Activated T-cell treated with anti-CD3 and anti-CD28 coated beads, Interleukin-2, amount 50 U/mL, for 72 hours (primary cell): ENCODE results near the gene CAPS2. TPM values are rescaled to one million over a fixed set of nuclear protein-coding genes. Genes with fewer than 3 reads are reported as not detected.
"Not testable (repeated sequence)": the region's sequence is repeated elsewhere in the genome, so short reads cannot be mapped to it uniquely, and the experiment has no call there.

Experiments used
- ATAC-seq, 2 donors: fragments of 150-1000 bp; cut with Tn5 transposase; replicated peaks in 1 of 2; 2 replicates each; pipeline ENCODE4 v1.10.0; 2021; ENCODE audit warnings: moderate library complexity in 2 of 2, mild to moderate bottlenecking in 1 of 2
- DNase-seq, 2 donors: peaks; one replicate each; pipeline ENCODE4 v3.0.0; 2021 to 2022; ENCODE audit warnings: mixed read lengths in 1 of 2
- H3K27ac Mint-ChIP-seq: one replicate; pipeline ENCODE4 v1.8.0; 2022; ENCODE audit warnings: mild to moderate bottlenecking, moderate library complexity, mixed read lengths
- H3K27me3 Mint-ChIP-seq: one replicate; pipeline ENCODE4 v1.8.0; 2022; ENCODE audit warnings: low read depth, mixed read lengths
- H3K36me3 Mint-ChIP-seq, 2 donors: one replicate each; pipeline ENCODE4 v1.8.0; 2022; ENCODE audit warnings: mixed read lengths in 2 of 2, mild to moderate bottlenecking in 1 of 2; ENCODE audit not compliant: insufficient read depth in 2 of 2
- H3K4me1 Mint-ChIP-seq: one replicate; pipeline ENCODE4 v1.8.0; 2022; ENCODE audit warnings: low read depth, mixed read lengths
- H3K4me3 Mint-ChIP-seq, 2 donors: one replicate each; pipeline ENCODE4 v1.8.0; 2022; ENCODE audit warnings: mild to moderate bottlenecking in 2 of 2, mixed read lengths in 2 of 2, moderate library complexity in 2 of 2
- H3K9me3 Mint-ChIP-seq, 2 donors: one replicate each; pipeline ENCODE4 v1.8.0; 2022; ENCODE audit warnings: mixed read lengths in 2 of 2
- total RNA-seq, 2 donors: library from RNA; stranded (reverse); gene quantifications; one replicate each; pipeline ENCODE4 v1.2.3, GENCODE V29; 2022

The CAPS2 gene
- 1 to 10 TPM; 4.3 to 6.3 TPM for total RNA-seq

- Mint-ChIP-seq H3K4me1 (peaks cover 25% of the 10 kb centered on the region), H3K36me3 (no peaks in the 10 kb centered on the region), H3K27me3 (peaks cover 44% of the 10 kb centered on the region), H3K27ac (no peak within 1 kb of the TSS), H3K4me3 (peak within 1 kb of the TSS; percentile 87 to 89), H3K9me3 (no peaks in the 10 kb centered on the region)
- peak; percentile 75 to 76 for ATAC-seq
- DNase-seq, result peak; percentile 70 to 71
Observed at GRCh38 chr12:75329918-75330826, at the start of gene CAPS2. Gene CAPS2, minus strand, starts transcription at chr12:75330324. Its CDS starts 3,826 bp downstream, at chr12:75326498.

GRCh38 chr12:75378354-75378753 is 48.2 kb upstream of the CAPS2 start:
- no peak overlapping the region for H3K27ac Mint-ChIP-seq
- no peaks in the 10 kb centered on the region for H3K4me1 Mint-ChIP-seq
- DNase-seq (no peak), ATAC-seq (no peak)
- H3K27me3 Mint-ChIP-seq, result no peaks in the 10 kb centered on the region
- H3K4me3 Mint-ChIP-seq, result no peak overlapping the region
- no peaks in the 10 kb centered on the region for H3K9me3 Mint-ChIP-seq
- no peaks in the 10 kb centered on the region for H3K36me3 Mint-ChIP-seq

DNA sequence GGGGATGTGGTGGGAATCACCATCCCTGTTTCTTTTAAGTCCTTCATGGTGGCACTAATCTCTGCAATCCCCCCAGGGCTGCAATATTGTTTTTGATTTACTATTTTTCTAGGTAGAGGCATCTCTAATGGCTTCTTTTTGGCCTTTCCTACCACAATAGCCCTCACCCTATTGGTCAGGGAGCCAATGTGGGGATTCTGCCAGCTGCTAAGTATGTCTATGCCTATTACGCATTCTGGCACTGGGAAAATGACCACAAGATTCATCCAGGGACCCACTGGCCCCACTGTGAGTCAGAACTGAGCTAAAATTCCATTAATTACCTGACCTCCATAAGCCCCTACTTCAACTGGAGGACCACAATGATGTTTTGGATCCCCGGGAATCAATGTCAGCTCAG is 44.8 kb upstream of the CAPS2 start:
- no peaks in the 10 kb centered on the region for H3K36me3 Mint-ChIP-seq
- no peaks in the 10 kb centered on the region for H3K9me3 Mint-ChIP-seq
- no peak for ATAC-seq
- no peaks in the 10 kb centered on the region for H3K4me1 Mint-ChIP-seq
- DNase-seq, result no peak
- no peak overlapping the region for H3K27ac Mint-ChIP-seq
- no peaks in the 10 kb centered on the region for H3K27me3 Mint-ChIP-seq
- no peak overlapping the region for H3K4me3 Mint-ChIP-seq

DNA sequence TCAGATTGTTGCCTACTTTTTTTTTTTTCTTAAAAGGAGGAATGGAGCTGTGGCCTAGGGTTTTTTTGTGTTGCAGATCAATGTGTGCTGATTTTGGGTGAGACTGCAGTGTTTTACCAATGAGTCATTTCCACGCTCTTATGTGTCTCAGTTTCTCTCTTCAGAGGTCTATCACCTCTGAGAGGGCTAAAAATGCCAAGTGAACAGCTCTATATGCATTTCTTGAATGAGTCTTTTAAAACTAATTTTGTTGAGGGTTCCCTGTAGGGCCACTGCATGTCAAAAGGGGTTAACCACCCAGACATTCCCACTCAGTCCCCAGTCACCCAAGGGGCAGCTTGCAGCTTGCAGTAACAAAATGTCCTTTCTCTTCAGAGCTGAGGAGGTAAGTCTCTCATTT is 36.5 kb upstream of the CAPS2 start:
- no peaks in the 10 kb centered on the region for H3K27me3 Mint-ChIP-seq
- H3K36me3 Mint-ChIP-seq, result no peaks in the 10 kb centered on the region
- ATAC-seq (peak in 1 of 2 donors; percentile 41), DNase-seq (no peak)
- H3K4me3 Mint-ChIP-seq, result no peak overlapping the region
- no peaks in the 10 kb centered on the region for H3K9me3 Mint-ChIP-seq
- peaks cover 8% of the 10 kb centered on the region for H3K4me1 Mint-ChIP-seq
- H3K27ac Mint-ChIP-seq, result no peak overlapping the region

DNA sequence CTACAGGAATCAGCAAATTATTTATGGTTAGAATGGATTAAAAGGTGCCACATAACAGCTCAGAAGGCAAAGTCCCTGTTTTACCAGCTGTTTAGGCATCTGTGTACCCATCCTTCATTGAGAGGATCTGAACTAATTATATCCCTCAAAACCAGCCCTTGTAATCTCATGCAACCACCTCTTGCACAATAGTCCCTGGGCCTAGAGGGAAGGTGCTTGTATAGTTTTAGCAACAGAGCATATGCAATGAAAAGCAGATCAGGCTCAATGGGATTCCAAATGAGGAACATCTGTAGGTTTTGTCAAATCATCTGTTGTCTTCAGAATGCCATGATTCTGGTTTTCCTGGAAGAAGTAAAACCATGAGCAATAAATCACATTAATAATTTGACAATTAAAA is 34.8 kb upstream of the CAPS2 start:
- Mint-ChIP-seq H3K27me3 (no peaks in the 10 kb centered on the region), H3K27ac (no peak overlapping the region)

GRCh38 chr12:75361408-75361807 is 31.3 kb upstream of the CAPS2 start:
- ATAC-seq (no peak), DNase-seq (no peak)
- H3K27me3 Mint-ChIP-seq, result no peaks in the 10 kb centered on the region
- H3K36me3 Mint-ChIP-seq, result no peaks in the 10 kb centered on the region
- H3K4me1 Mint-ChIP-seq, result peaks cover 13% of the 10 kb centered on the region
- H3K4me3 Mint-ChIP-seq, result no peak overlapping the region
- H3K9me3 Mint-ChIP-seq, result peaks cover 4 to 9% of the 10 kb centered on the region in 2 donors
- H3K27ac Mint-ChIP-seq, result no peak overlapping the region

More for the DNA sequence above, 34.8 kb upstream of the CAPS2 start:
- Mint-ChIP-seq H3K36me3 (no peaks in the 10 kb centered on the region), H3K4me1 (peaks cover 19% of the 10 kb centered on the region), H3K9me3 (peaks cover 4 to 7% of the 10 kb centered on the region in 2 donors), H3K4me3 (no peak overlapping the region)
- ATAC-seq, result no peak
- DNase-seq, result no peak

- ATAC-seq (peak in 1 of 2 donors; percentile 42), DNase-seq (no peak)
- H3K27me3 Mint-ChIP-seq, result no peaks in the 10 kb centered on the region
- peaks cover 4 to 9% of the 10 kb centered on the region in 2 donors for H3K9me3 Mint-ChIP-seq
- no peaks in the 10 kb centered on the region for H3K36me3 Mint-ChIP-seq
- no peak overlapping the region for H3K4me3 Mint-ChIP-seq
- H3K4me1 Mint-ChIP-seq, result peaks cover 10% of the 10 kb centered on the region
- peak overlapping the region; percentile 88 for H3K27ac Mint-ChIP-seq
Observed at GRCh38 chr12:75360920-75361319, 30.8 kb upstream of the CAPS2 start.

DNA sequence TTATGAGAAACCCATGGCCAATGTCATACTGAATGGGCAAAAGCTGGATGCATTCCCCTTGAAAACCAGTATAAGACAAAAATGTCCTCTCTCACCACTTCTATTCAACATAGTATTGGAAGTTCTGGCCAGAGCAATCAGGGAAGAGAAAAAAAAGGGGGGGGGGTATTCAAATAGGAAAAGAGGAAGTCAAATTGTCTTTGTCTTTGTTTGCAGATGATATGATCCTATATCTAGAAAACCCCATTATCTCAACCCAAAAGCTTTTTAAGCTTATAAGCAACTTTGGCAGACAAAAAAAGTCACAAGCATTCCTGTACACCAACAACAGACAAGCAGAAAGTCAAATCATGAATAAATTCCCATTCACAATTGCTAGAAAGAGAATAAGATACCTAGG is 23.9 kb upstream of the CAPS2 start:
- H3K4me1 Mint-ChIP-seq, result peaks cover 5% of the 10 kb centered on the region
- peaks cover 11 to 13% of the 10 kb centered on the region in 2 donors for H3K9me3 Mint-ChIP-seq
- H3K4me3 Mint-ChIP-seq, result no peak overlapping the region
- H3K36me3 Mint-ChIP-seq, result peaks cover 10 to 13% of the 10 kb centered on the region in 2 donors
- peaks cover 8% of the 10 kb centered on the region for H3K27me3 Mint-ChIP-seq
- DNase-seq (no peak), ATAC-seq (no peak)
- H3K27ac Mint-ChIP-seq, result no peak overlapping the region

GRCh38 chr12:75350413-75350812 is 20.3 kb upstream of the CAPS2 start:
- Mint-ChIP-seq H3K27ac (no peak overlapping the region), H3K9me3 (peaks cover 9 to 13% of the 10 kb centered on the region in 2 donors)
- ATAC-seq, result no peak

GRCh38 chr12:75349946-75350345 is 19.8 kb upstream of the CAPS2 start:
- H3K27ac Mint-ChIP-seq, result no peak overlapping the region
- H3K27me3 Mint-ChIP-seq, result peaks cover 8% of the 10 kb centered on the region
- no peak for DNase-seq
- ATAC-seq, result no peak
- peaks cover 22% of the 10 kb centered on the region for H3K4me1 Mint-ChIP-seq
- H3K9me3 Mint-ChIP-seq, result peaks cover 7 to 10% of the 10 kb centered on the region in 2 donors
- peaks cover 8 to 9% of the 10 kb centered on the region in 2 donors for H3K36me3 Mint-ChIP-seq
- H3K4me3 Mint-ChIP-seq, result no peak overlapping the region

More at GRCh38 chr12:75350413-75350812, 20.3 kb upstream of the CAPS2 start:
- DNase-seq, result no peak
- H3K27me3 Mint-ChIP-seq, result peaks cover 8% of the 10 kb centered on the region
- H3K36me3 Mint-ChIP-seq, result peaks cover 10 to 13% of the 10 kb centered on the region in 2 donors
- H3K4me3 Mint-ChIP-seq, result no peak overlapping the region
- peaks cover 21% of the 10 kb centered on the region for H3K4me1 Mint-ChIP-seq

- H3K27me3 Mint-ChIP-seq, H3K27ac Mint-ChIP-seq, H3K4me3 Mint-ChIP-seq, H3K9me3 Mint-ChIP-seq, H3K36me3 Mint-ChIP-seq: not testable (repeated sequence)
- DNase-seq (peak; percentile 28 to 46), ATAC-seq (peak; percentile 98 to 99)
- peaks cover 22% of the 10 kb centered on the region for H3K4me1 Mint-ChIP-seq
Observed at GRCh38 chr12:75346215-75346614, 16.1 kb upstream of the CAPS2 start.

DNA sequence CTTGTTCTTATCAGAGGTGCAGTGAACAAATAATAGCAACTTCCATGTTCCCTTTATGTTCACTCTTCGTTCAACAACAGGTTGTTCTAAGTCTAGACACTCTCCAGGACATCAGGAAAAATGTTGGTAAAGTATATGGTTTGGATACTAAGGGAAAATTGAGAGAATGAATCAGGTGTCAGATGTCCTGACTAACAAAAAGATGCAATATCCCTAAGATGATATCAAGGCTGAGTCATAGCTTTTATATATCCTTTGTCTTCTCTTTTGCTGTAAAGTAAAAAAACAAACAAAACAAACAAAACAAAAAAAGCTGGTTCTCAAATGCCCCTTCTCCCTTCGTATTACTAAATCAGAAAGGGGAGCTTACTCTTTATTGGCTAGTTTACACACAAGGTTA is 15.4 kb upstream of the CAPS2 start:
- no peak overlapping the region for H3K27ac Mint-ChIP-seq
- H3K4me3 Mint-ChIP-seq, result no peak overlapping the region
- no peaks in the 10 kb centered on the region for H3K9me3 Mint-ChIP-seq
- H3K27me3 Mint-ChIP-seq, result peaks cover 13% of the 10 kb centered on the region
- H3K4me1 Mint-ChIP-seq, result peaks cover 22% of the 10 kb centered on the region
- ATAC-seq (peak in 1 of 2 donors; percentile 38), DNase-seq (no peak)
- no peaks in the 10 kb centered on the region for H3K36me3 Mint-ChIP-seq

DNA sequence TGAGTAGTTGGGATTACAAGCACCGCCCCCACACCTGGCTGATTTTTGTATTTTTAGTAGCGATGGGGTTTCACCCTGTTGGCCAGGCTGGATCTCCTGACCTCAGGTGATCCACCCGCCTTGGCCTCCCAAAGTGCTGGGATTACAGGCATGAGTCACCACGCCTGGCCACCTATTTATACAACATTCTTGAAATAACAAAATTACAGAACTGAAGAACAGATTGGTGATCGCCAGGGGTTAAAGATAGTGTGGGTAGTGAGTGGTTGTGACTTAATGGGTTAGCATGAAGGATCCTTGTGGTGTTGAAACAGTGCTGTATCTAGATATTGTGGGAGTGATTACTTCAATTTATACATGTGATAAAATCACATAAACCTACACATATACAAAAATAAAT is 11.7 kb upstream of the CAPS2 start:
- peaks cover 34% of the 10 kb centered on the region for H3K27me3 Mint-ChIP-seq
- DNase-seq (no peak), ATAC-seq (no peak)
- no peaks in the 10 kb centered on the region for H3K36me3 Mint-ChIP-seq
- no peaks in the 10 kb centered on the region for H3K9me3 Mint-ChIP-seq
- H3K4me3 Mint-ChIP-seq, result no peak overlapping the region
- peaks cover 29% of the 10 kb centered on the region for H3K4me1 Mint-ChIP-seq
- no peak overlapping the region for H3K27ac Mint-ChIP-seq
